Activated CD4-positive, alpha-beta memory T cell treated with anti-CD3 and anti-CD28 coated beads for 36 hours (primary cell): ENCODE results near the gene PRR15. TPM values are rescaled to one million over a fixed set of nuclear protein-coding genes. Genes with fewer than 3 reads are reported as not detected.

ENCODE experiments used
- CTCF ChIA-PET: fragments of 350-600 bp; sonication (Branson Sonifier 250); formaldehyde crosslinking; loops from one replicate; lab custom pipeline; 2021; ENCODE audit warnings: antibody characterized with exemption, inconsistent platforms; lab: Charles Lee
- POLR2A ChIA-PET: fragments of 350-600 bp; sonication (Branson Sonifier 250); formaldehyde crosslinking; loops from one replicate; lab custom pipeline; 2021; ENCODE audit warnings: antibody characterized with exemption; lab: Charles Lee
- DNase-seq: peaks from one replicate; pipeline ENCODE4 v3.0.0-alpha.2; 2020
- H3K27ac Mint-ChIP-seq: one replicate; pipeline ENCODE4 v1.8.0; 2021; ENCODE audit warnings: mixed read lengths
- H3K27me3 Mint-ChIP-seq: one replicate; pipeline ENCODE4 v1.8.0; 2021; ENCODE audit warnings: mixed read lengths
- H3K36me3 Mint-ChIP-seq: one replicate; pipeline ENCODE4 v1.8.0; 2021; ENCODE audit warnings: mixed read lengths
- H3K4me1 Mint-ChIP-seq: one replicate; pipeline ENCODE4 v1.8.0; 2021; ENCODE audit warnings: low read depth, mixed read lengths
- H3K4me3 Mint-ChIP-seq: one replicate; pipeline ENCODE4 v1.8.0; 2021; ENCODE audit warnings: mild to moderate bottlenecking, mixed read lengths
- H3K9me3 Mint-ChIP-seq: one replicate; pipeline ENCODE4 v1.8.0; 2021; ENCODE audit warnings: mixed read lengths
- intact Hi-C: fragments of 100-400 bp; cut with micrococcal nuclease; formaldehyde crosslinking; loops from one replicate; pipeline ENCODE4 v1.15.1; 2023
- total RNA-seq, 2 experiments: library from RNA; stranded (reverse); gene quantifications; one replicate each; pipeline ENCODE4 v1.2.3, GENCODE V29; 2021

The PRR15 gene
- total RNA-seq, 2 experiments from 2014 or later = not detected

GRCh38 chr7:29614229-29614628 lies 50.6 kb downstream of the PRR15 start:
- CTCF ChIA-PET = no interaction called here
- intact Hi-C loops = no loop called here
- H3K27ac Mint-ChIP-seq = no peak overlapping the region
- no peaks in the 10 kb centered on the region for H3K4me1 Mint-ChIP-seq
- H3K4me3 Mint-ChIP-seq = no peak overlapping the region
- H3K9me3 Mint-ChIP-seq = no peaks in the 10 kb centered on the region
- H3K36me3 Mint-ChIP-seq = no peaks in the 10 kb centered on the region
- no peak for DNase-seq
- peaks cover 5% of the 10 kb centered on the region for H3K27me3 Mint-ChIP-seq
- POLR2A ChIA-PET = no interaction called here

Other genes starting within 250 kb of the PRR15 start
- not detected for gene WIPF3, start 242.7 kb downstream of the PRR15 start, total RNA-seq